Fibroblast of villous mesenchyme (primary cell): ENCODE results near the gene BTBD16. TPM values are rescaled to one million over a fixed set of nuclear protein-coding genes. Genes with fewer than 3 reads are reported as not detected.

Experiments
- DNase-seq: peaks from one replicate; pipeline ENCODE4 v3.0.0-alpha.2; 2010; ENCODE audit warnings: low read depth
- H3K4me3 ChIP-seq: 2 replicates; pipeline ENCODE4 v1.5.1; 2011; ENCODE audit warnings: low read depth, mild to moderate bottlenecking, low read length
- CTCF ChIP-seq: IDR thresholded peaks from 2 replicates; pipeline ENCODE4 v1.5.1; 2012; ENCODE audit warnings: low read depth, mild to moderate bottlenecking, low read length; ENCODE audit not compliant: insufficient read depth
- total RNA-seq: library from RNA; depleted of rRNA; stranded (reverse); fragments of >200 nt; gene quantifications from 2 replicates; pipeline ENCODE4 v1.2.3, GENCODE V29; 2012

Gene BTBD16
- total RNA-seq, 1 donor: not detected

- DNase-seq: no peak
- TF ChIP-seq CTCF: no peak
- no peak overlapping the region for H3K4me3 ChIP-seq
Observed at GRCh38 chr10:122368502-122369254, 97.6 kb downstream of the BTBD16 start.

- DNase-seq: no peak
- H3K4me3 ChIP-seq: no peak overlapping the region
- TF ChIP-seq CTCF: no peak
Observed at GRCh38 chr10:122373108-122373507, 102.0 kb downstream of the BTBD16 start.

- peak; percentile 2 for DNase-seq
- peak overlapping the region; percentile 58 for H3K4me3 ChIP-seq
- TF ChIP-seq CTCF: no peak
Observed at GRCh38 chr10:122373721-122374120, 102.6 kb downstream of the BTBD16 start.

- TF ChIP-seq CTCF: no peak
- DNase-seq: peak; percentile 93
- H3K4me3 ChIP-seq: peak within 1 kb of the TSS; percentile 84
Observed at GRCh38 chr10:122374237-122374858, 103.3 kb downstream of the BTBD16 start, which contains the start of gene PLEKHA1. TSS of gene PLEKHA1 (plus strand) at chr10:122374708. CDS start at chr10:122393201, 18,493 bp downstream.

- peak overlapping the region; percentile 84 for H3K4me3 ChIP-seq
- peak; percentile 42 for DNase-seq
- no peak for TF ChIP-seq CTCF
Observed at GRCh38 chr10:122374859-122375678, 104.0 kb downstream of the BTBD16 start.

- DNase-seq: no peak
- no peak for TF ChIP-seq CTCF
- H3K4me3 ChIP-seq: peak overlapping the region; percentile 84
Observed at GRCh38 chr10:122375679-122376160, 104.6 kb downstream of the BTBD16 start.
